Kidney tubule cell (primary cell): ENCODE data around the gene CHCT1.
"Not testable (repeated sequence)": the region's sequence is repeated elsewhere in the genome, so short reads cannot be mapped to it uniquely, and the experiment has no call there.

Source experiments
- DNase-seq: peaks from one replicate; pipeline ENCODE4 v3.0.0-alpha.2; 2018; ENCODE audit warnings: low spot score

The CHCT1 gene

DNA sequence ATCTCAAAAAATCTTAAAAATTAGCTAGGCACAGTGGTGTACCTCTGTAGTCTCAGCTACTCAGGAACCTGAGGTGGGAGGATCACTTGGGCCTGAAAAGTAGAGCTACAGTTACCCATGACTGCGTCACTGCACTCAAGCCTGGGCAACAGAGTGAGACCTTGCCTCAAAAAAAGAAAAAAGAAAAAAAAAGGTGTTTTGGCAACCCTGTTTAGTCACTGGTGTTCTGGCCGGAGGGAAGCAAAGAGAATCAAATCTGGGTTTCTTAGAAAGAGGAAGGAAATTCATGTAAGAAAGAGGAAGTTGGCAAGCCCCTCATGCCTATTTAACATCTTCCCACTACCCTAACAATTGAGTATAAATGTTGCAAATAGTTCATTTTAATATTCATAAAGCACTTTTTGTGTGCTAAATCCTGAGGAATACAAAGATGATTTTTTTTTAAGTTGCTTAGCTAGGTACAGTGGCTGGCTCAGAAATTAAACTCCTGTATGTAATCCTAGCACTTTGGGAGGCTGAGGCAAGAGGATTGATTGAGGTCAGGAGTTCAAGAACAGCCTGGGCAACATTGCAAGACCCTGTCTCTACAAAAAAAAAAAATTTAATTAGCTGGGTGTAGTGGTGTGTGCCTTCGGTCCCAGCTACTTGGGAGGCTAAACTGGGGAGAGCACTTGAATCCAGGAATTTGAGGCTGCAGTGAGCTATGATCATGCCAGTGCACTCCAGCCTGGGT, 23.9 kb upstream of the CHCT1 start:
- no peak for DNase-seq

DNA sequence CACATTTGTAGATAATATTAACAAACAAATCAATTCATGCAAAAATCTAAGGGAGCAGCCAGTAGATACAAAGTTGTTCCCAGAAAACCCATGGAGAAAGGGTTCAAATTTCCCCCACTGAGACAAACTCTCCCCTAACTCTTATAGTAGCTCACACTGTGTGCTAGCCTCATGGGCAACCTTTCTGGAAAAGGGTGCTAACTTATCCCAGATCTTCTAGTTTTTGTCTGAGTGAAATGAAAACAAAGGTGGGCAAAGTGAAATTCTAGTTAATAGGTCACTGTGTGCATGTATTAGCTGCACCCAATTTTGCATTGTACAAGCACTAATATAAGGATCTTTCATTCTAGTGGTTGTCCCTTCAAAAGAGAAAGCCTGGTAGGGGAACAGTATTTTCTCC, 20.5 kb upstream of the CHCT1 start:
- DNase-seq: no peak

DNA sequence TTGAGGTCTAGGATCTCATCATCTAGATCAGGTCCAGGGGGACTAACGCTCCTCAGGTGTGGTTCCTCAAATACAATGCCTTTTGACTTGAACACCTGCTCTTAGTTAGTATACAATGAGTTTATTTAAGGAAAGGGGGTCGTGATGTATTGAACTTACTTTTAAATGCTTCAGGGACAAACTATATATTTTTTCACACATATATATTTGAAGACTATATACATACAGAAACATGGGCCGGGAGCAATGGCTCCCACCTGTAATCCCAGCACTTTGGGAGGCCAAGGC, 18.8 kb upstream of the CHCT1 start:
- DNase-seq: no peak

DNA sequence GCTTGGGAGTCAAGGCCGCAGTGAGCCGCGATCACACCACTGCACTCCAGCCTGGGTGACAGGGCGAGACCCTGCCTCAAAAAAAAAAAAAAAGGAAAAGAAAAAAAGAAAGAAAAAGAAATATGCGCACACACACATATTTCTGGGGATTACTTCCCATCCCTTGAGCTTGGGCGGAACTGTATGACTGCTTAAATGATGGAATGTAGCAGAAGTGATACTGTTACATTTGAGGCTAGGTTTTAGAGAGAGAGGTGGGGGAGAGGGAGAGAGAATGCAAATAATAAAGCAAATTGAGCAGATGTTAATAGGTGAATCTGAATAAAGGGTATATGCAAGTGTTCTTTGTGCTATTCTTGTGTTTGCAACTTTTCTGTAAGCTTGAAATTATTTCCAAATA, 18.3 kb upstream of the CHCT1 start:
- DNase-seq: no peak

DNA sequence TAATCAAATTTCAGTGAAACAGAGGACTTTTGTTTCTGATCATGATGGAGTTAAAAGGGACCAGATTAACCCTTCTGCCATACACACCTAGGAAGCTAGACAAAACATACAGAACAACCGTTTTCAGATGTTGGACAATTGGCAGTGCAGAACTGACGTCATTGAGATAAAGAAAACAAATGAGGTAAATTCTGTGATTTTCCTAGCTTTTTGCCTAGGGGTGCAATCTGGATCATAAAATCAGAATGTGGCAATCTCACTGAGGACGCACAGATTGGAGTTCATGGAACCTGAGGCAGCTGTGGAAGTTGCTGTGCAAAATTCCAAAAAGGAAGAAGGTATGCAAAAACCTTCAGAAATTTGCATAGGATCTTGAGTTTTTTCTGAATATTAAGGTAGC, 15.4 kb upstream of the CHCT1 start:
- no peak for DNase-seq

DNA sequence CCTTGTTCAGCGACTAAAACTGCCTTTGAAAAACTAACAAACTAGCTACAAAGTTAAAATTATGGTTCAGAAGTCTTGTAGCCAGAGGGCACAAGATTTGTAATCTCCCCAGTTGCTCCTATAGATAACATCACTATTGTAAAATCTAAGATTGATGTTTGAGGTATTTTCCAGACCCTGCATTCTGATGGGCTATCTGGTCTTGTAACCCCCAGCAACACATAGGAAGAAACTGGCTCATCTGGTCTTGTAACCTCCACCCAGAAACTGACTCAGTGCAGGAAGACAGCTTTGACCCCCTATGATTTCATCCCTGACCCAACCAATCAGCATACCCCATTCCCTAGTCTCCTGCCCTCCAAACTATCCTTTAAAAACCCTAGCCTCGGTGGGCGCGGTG, 12.3 kb upstream of the CHCT1 start:
- DNase-seq: no peak

DNA sequence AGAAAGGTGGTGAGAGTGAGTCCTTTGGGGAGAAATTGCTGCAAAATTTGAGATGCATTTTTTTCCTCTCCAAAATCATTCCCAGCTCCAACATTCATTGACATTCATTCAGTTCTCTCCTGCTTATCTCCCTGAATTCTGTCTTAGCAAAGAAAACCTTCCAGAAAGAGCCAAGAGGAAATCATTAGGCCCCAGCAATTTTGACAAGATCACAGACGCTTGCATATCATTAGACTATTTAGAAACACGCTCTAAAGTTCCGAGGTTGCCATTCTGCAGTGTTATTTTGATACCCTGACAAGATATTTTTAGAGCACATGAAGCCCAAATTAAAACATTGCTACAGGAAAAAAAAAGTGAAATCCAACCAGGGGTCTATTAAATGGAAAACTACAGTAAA, 9.6 kb upstream of the CHCT1 start:
- DNase-seq: no peak

DNA sequence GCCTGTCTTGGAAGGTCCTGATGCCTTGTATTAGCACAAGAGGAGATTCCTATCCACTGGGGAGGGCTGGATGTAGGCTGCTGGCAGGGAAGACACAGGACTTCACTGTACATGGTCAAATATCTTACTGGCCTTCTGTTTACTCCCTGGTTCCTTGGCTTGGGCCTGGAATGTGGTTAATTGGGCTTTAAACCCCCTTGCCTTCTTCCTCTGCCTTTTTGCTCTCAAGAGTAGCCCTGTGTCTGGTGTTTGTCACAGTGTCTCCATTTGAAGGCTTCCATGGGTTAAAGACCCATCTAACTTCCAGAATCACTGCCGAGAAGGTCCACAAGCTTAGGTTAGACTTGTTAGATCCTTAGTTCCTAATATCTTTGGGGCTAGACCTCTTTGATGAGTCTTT, 7.1 kb upstream of the CHCT1 start:
- DNase-seq: no peak

DNA sequence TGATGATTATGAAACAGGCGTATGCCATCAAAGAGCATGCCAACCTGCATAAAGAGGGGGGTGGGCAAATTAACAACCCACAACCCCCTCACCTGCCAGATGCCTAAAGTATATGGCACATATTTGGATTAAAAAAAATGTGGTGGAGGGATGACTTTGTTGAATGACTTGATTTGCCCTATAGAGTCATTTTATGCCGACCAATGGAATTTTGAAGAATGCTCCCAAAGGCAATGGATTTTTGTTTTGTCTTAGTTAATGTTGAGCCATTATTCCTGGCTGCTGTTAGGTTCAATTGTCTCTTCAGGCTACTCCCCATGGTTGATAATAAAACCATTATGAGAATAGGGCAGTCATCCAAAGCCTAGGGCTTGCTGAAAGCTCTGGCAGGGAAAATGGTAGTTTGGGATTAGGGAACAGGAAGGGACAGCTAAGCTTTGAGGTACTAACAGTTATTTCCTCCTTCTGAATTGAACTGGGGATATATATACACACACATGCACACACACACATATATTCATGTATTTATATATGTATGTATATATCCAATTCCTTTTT, 5.8 kb upstream of the CHCT1 start:
- no peak for DNase-seq

DNA sequence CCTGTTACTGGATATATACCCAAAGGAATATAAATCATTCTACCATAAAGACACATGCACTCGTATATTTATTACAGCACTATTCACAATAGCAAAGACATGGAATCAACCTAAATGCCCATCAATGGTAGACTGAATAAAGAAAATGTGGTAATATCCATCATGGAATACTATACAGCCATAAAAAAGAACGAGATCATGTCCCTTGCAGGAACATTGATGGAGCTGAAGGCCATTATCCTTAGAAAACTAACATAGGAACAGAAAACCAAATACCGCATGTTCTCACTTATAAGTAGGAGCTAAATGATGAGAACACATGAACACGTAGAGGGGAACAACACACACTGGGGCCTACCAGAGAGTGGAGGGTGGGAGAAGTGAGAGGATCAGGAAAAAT, 3.3 kb upstream of the CHCT1 start:
- not testable (repeated sequence) for DNase-seq

DNA sequence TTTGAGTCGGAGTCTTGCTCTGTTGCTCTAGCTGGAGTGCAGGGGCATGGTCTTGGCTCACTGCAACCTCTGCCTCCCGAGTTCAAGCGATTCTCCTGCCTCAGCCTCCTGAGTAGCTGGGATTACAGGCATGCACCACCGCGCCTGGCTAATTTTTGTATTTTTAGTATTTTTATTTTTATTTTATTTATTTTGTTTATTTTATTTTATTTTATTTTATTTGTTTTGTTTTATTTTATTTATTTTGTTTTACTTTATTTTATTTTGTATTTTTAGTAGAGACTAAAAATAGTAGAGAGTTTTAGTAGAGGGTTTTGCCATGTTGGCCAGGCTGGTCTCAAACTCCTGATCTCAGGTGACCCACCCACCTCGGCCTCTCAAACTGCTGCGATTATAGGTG, 2.4 kb upstream of the CHCT1 start:
- DNase-seq: not testable (repeated sequence)

DNA sequence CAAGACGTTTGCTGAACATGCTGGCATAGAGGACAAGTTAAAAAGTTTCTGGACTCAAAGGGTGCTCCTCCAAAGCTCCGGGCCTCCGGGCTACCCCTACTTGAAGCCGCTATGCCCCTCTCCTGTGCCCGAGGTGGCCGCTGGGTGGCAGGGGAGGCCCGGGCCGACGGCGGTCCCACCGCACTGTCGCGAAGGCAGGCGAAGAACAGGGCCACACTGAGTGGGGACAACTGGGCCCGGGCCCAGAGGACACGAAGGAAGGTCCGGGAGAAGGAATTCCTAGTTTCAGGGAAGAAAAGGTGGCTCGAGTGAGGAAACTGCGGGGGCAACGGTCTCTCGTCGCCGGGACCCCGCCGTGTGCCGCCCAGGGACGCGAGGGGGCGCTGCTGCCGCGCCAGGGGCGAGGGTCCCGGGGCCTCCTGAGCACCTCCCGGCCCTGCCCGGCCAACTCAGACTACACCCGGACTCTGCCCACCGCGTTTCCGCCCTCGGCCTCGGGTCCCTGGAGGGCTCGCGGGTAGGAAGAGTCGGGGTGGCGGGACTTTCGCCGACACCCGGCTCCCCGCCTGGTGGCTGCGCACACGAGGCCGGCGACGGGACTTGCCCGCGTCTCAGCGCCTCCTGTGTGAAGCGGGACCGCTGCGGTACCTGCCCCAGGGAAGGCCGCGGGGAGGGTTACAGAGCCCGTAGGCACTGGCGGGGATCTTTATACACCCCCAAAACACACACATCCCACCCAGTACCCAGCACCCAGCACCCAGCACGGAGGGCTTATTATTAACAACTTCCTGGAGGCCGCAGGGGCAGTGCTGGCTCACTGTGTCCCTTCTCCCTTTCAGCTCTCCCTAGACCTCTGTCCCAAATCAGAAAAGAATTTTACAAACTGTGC, 772 bp upstream of the CHCT1 start:
- peak; percentile 70 for DNase-seq

DNA sequence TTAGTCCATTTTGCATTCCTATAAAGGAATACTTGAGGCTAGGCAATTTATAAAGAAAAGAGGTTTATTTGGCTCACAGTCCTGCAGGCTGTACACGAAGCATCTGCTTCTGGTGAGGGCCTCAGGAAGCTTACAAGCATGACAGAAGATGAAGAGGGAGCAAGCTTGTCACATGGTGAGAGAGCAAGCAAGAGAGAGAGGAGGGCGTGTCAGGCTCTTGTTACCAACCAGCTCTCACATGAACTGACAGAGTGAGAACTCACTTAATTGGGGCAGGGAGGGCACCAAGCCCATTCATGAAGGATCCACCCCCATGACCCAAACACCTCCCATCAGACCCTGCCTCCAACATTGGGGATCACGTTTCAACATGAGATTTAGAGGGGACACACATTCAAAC, 1.6 kb downstream of the CHCT1 start:
- no peak for DNase-seq

DNA sequence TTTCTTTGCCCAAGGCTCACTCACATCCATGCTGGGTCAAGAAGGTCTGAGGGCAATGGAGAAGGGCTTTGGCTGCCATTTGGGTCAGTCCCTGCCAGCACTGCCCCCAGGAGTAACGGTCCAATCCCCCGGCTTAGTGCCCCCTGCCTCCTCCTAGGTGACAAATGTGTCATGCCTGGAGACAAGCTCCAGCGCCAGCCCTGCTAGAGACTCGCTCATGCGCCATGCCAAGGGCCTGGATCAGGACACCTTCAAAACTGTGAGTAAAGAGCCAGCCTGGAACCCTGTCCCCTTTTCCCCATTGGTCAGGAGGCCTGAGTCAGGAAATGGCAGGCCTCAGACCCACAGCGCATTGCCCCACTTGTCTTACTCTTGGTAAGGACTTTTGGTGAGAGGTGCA, 3.3 kb downstream of the CHCT1 start:
- DNase-seq: no peak

DNA sequence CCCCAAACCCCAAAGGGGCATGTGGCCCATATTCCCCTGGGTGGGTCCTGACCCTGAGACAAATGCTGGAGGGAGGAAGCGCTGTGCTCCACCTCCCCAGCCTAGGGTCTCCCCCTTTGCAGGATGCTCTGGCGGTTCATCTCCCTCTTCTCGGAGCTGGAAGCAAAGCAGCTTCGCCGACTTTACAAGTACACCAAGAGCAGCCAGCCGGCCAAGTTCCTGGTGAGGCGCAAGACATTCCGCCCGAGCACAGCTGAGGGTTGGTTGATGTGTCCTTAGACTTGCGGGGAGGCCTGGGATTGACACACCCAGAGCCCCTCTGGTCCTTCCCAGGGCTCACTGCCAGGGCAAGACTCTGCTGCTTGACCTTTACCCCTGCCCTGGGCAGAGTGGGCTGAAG, 4.3 kb downstream of the CHCT1 start:
- DNase-seq: no peak

DNA sequence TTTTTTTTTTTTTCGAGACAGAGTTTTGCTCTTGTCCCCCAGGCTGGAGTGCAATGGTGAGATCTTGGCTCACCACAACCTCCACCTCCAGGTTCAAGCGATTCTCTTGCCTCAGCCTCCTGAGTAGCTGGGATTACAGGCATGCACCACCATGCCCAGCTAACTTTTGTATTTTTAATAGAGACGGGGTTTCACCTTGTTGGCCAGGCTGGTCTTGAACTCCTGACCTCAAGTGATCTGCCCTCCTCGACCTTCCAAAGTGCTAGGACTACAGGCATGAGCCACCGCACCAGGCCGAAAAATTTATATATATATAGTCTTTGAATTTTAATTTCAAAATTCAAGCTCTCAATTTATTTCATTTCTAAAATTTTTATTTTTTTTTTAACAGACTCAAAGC, 6.2 kb downstream of the CHCT1 start:
- DNase-seq: not testable (repeated sequence)

DNA sequence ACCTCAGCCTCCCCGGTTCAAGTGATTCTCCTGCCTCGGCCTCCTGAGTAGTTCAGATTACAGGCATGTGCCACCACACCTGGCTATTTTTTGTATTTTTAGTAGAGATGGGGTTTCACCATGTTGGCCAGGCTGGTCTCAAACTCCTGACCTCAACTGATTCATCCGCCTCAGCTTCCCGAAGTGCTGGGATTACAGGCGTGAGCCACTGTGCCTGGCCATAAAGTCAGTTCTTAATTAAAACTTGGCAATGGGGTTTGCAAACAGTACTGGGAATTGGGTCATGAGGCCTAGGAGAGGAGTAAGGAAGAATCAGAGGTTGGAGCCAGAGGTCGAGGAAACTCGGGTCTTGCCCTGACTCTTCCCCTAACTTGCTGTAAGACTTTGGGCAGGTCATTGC, 8.3 kb downstream of the CHCT1 start:
- not testable (repeated sequence) for DNase-seq

DNA sequence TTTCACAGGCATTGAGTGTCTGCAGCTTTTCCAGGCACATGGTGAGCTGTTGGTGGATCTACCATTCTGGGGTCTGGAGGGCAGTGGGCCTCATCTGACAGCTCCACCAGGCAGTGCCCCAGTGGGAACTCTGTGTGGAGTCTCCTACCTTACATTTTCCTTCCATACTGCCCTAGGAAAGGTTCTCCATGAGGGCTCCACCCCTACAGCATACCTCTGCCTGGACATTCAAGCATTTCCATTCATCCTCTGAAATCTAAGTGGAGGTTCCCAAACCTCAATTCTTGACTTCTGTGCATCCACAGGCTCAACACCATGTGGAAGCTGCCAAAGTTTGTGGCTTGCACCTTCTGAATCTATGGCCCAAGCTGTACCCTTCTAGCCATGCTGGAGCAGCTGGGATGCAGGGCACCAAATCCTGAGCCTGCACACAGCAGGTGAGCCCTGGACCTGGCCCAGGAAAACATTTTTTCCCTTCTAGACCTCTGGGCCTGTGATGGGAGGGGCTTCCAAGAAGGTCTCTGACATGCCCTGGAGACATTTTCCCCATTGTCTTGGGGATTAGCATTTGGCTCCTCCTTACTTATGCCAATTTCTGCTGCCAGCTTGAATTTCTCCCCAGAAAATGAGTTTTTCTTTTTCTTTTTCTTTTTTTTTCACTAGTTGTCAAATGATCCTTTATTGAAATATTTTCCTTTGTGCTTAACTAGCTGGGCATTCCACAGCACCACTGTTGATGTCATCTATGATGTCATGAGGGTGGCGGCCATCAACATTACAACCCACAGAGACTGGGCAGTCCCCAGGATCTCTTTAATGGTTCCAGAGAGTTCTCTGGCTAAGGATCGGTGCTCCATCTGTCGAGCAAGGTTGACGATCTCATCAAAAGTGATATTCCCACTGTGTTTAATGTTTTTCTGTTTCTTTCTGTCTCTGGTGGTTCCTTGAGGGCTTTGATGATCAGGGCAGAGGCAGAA, 11.0 kb downstream of the CHCT1 start:
- not testable (repeated sequence) for DNase-seq

DNA sequence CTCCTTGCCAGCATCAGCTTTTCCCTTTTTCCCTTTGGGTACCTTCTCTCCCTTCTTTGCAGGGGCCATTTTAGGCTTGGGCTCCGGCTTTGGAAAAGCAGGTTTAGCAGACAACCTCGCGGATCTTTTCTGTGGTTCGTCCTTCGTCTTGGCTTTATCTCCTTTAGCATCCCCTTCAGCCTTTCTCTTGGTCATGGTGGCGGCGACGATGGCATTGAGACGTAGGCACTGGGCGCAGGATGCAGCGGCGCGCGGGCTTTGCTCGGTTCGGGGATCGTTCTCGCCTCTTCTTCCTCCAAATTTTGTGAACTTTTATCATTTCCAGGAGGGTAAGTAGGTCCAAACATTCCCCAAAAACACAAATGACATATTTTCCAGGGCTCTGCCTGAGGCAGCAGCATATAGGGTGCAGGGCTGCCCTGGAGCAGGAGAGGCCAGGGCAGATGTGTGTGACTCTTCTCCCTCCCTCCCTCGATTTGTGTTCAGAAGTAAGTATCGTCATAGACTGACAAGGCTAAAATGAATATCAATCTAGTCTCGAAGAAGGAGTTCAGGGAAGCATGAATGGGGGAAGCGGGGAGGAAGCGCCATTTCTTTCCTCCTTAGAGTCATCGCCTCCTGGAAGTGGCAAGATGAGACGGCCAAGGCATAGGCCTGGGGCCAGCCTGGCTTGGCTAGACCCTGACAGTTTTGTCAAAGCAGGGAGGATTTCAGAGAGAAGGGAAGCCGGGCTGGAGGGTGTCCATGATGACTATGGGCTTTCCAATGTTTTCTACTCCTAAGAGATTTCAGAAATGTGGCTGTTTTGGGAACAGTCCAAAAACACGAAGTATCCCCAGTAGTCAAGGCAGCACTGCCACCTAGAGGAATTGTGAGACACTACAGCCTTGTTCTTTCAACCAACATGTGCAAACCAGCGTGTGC, 13.2 kb downstream of the CHCT1 start:
- DNase-seq: peak; percentile 81

DNA sequence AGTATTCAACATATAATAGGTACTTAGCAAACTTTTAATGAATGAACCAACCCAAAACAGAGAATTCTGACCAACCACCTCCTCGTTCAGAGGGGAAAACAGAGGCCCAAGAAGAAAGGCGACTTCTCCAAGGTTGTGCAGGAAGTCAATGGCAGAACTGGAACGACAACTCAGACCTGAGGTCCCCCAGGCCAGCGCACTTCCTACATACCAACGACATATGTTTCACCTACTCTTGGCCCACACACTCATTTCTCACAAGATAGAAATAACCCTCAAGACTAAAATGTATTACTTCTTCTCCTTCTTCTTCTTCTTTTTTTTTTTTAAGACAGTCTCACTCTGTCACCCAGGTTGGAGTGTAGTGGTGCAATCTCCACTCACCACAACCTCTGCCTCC, 14.4 kb downstream of the CHCT1 start:
- no peak for DNase-seq

DNA sequence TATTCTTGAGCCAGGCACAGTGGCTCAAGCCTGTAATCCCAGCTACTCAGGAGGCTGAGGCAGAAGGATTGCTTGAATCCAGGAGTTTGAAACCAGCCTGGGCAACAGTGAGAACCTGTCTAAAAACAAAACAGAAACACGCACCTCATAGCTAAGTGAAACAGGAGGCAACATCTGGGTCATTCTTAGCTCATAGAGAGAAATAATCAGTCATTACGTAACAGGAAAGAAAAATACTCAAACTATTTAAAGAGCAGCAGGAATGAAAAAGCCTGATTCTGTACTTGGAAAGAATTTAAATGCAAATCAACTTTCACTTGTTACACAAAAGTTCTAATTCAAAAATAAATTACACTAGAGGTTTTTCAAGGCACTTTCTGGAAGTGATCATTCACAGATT, 17.2 kb downstream of the CHCT1 start:
- no peak for DNase-seq
